Transverse colon (tissue), 4 donors: ENCODE results near the gene TMC2. TPM values are rescaled to one million over a fixed set of nuclear protein-coding genes. Genes with fewer than 3 reads are reported as not detected.
"Not testable (repeated sequence)": the region's sequence is repeated elsewhere in the genome, so short reads cannot be mapped to it uniquely, and the experiment has no call there.

Source experiments
- DNase-seq: peaks from one replicate; pipeline ENCODE4 v3.0.0-alpha.2; 2019
- H3K27ac ChIP-seq, 4 donors: fragments of 200-600 bp; sonication (generic); 2 replicates each; pipeline ENCODE4 v1.5.1; 2016 to 2018; ENCODE audit warnings: inconsistent platforms in 4 of 4
- H3K27me3 ChIP-seq: fragments of 200-600 bp; sonication (generic); 2 replicates; pipeline ENCODE4 v1.5.1; 2017; ENCODE audit warnings: inconsistent platforms
- H3K36me3 ChIP-seq, 4 donors: fragments of 200-600 bp; sonication (generic); 2 replicates each; pipeline ENCODE4 v1.5.1; 2017 to 2019; ENCODE audit warnings: inconsistent platforms in 4 of 4
- H3K4me1 ChIP-seq, 4 donors: fragments of 200-600 bp; sonication (generic); 2 replicates each; pipeline ENCODE4 v1.5.1; 2017 to 2020; ENCODE audit warnings: inconsistent platforms in 4 of 4
- H3K4me3 ChIP-seq, 4 donors: fragments of 200-600 bp; sonication (generic); 1 replicate in 1 of 4; 2 replicates in 3 of 4; pipeline versions ENCODE4 v1.5.1 to v1.6.1; 2017 to 2019; ENCODE audit warnings: inconsistent platforms in 4 of 4
- H3K9me3 ChIP-seq, 2 donors: fragments of 200-600 bp; sonication (generic); 2 replicates each; pipeline ENCODE4 v1.5.1; 2017 to 2019; ENCODE audit warnings: inconsistent platforms in 2 of 2
- EP300 ChIP-seq: sonication (generic); formaldehyde crosslinking; IDR thresholded peaks from one replicate; pipeline ENCODE4 v1.6.1; 2017; ENCODE audit warnings: antibody characterized with exemption, low read depth
- POLR2A ChIP-seq: fragments of 450-650 bp; IDR thresholded peaks from one replicate; pipeline ENCODE4 v1.6.1; 2016; ENCODE audit warnings: antibody characterized with exemption, mild to moderate bottlenecking, moderate library complexity
- POLR2AphosphoS5 ChIP-seq, 3 donors: sonication (generic); formaldehyde crosslinking; IDR thresholded peaks; one replicate each; pipeline ENCODE4 v1.6.1; 2016; ENCODE audit warnings: antibody characterized with exemption in 3 of 3
- WGBS, 2 donors: methylation state at CpG; one replicate each; pipeline ENCODE4 v1.1.5; 2018; ENCODE audit warnings: low coverage in 1 of 2; 5-methylcytosine and 5-hydroxymethylcytosine counted together
- in situ Hi-C, 4 donors: fragments of 200-750 bp; cut with MboI; loops; one replicate each; pipeline versions ENCODE4 v1.15.0 to v1.15.1; 2017; ENCODE audit warnings: low sequenced_read_pairs in 3 of 4, low pct_ligation_motif_present in 1 of 4, low pct_unique_long_range_greater_than_20kb in 1 of 4
- intact Hi-C: fragments of 100-400 bp; cut with DNase I; formaldehyde crosslinking; loops from one replicate; pipeline ENCODE4 v1.15.1; 2023; ENCODE audit warnings: low total_unique reads
- total RNA-seq, 4 donors: library from RNA; depleted of rRNA; stranded (reverse); fragments of >200 nt; gene quantifications; one replicate each; pipeline ENCODE4 v1.1.0, GENCODE V29; 2016
- TF ChIP-seq, protein P1 (sequence below), 5 experiments: fragments of 200-600 bp in 3 of 5; fragments of 450-650 bp in 2 of 5; sonication (generic) in 3 of 5; IDR thresholded peaks; 1 replicate in 2 of 5; 2 replicates in 3 of 5; pipeline ENCODE4 v1.5.1; 2016 to 2017; ENCODE audit warnings: antibody characterized with exemption in 5 of 5, inconsistent platforms in 3 of 5, mild to moderate bottlenecking in 2 of 5, moderate library complexity in 1 of 5

The TMC2 gene
- total RNA-seq, 4 donors from 2014 or later: not detected

DNA sequence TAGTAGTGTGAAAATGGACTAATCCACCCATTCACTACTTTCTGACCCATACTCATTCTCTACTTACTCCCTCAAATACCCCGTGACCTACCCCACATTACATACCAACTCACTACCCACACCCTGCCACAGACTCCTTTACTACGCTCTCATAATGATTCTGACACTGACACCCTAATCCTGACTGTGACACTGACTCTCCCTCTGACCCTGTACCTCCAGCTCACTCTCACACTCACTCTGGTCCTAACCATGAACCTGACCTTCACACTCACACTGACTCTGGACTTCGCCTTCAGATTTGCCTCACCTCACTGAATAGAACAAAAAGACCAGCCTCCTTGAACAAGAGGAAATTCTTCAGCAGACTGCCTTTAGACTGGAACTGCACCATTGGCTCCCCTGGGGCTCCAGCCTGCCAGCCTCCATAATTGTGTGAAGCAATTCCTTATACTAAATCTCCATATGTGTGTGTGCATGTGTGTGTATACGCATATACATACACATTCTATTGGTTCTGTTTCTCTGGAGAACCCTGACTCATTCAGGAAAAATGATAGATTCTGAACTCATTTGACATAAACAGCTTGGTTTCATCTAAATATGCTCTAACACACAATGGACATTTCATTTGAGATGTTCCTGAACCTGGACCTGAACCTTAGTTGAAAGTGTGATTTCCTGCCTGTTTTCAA lies 17.1 kb upstream of the TMC2 start:
- intact Hi-C loops: no loop called here
- TF ChIP-seq POLR2A (no peak), EP300 (no peak), POLR2AphosphoS5 (IDR thresholded peaks at IDR 0.05) (no peak)
- TF ChIP-seq, protein P1, sequence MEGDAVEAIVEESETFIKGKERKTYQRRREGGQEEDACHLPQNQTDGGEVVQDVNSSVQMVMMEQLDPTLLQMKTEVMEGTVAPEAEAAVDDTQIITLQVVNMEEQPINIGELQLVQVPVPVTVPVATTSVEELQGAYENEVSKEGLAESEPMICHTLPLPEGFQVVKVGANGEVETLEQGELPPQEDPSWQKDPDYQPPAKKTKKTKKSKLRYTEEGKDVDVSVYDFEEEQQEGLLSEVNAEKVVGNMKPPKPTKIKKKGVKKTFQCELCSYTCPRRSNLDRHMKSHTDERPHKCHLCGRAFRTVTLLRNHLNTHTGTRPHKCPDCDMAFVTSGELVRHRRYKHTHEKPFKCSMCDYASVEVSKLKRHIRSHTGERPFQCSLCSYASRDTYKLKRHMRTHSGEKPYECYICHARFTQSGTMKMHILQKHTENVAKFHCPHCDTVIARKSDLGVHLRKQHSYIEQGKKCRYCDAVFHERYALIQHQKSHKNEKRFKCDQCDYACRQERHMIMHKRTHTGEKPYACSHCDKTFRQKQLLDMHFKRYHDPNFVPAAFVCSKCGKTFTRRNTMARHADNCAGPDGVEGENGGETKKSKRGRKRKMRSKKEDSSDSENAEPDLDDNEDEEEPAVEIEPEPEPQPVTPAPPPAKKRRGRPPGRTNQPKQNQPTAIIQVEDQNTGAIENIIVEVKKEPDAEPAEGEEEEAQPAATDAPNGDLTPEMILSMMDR (IDR thresholded peaks at IDR 0.05): no peak
- no peak for DNase-seq
- no peaks in the 10 kb centered on the region for H3K27me3 ChIP-seq
- WGBS, 2 donors: 93 to 100% methylated on average over 2 to 4 of the region's 4 CpGs
- H3K36me3 ChIP-seq: no peaks in the 10 kb centered on the region
- no peak overlapping the region for H3K4me3 ChIP-seq
- peaks cover 0 to 3% (median 0%) of the 10 kb centered on the region in 4 donors for H3K4me1 ChIP-seq
- no peaks in the 10 kb centered on the region for H3K9me3 ChIP-seq
- in situ Hi-C loops: loop anchor here in 1 of 4 donors (10.0 kb wide), 1 partner anchor 136 kb away; the partner anchor contains the start of gene NOP56
- H3K27ac ChIP-seq: no peak overlapping the region

- intact Hi-C loops (no loop called here), in situ Hi-C loops (loop anchor here in 3 of 4 donors (10.0 kb wide), 2 partner anchors 124 to 134 kb away; partner anchors contain the start of gene NOP56 (in 1 of the 3))
- Histone ChIP-seq H3K36me3 (no peaks in the 10 kb centered on the region), H3K4me1 (peaks cover 0 to 4% (median 2%) of the 10 kb centered on the region in 4 donors), H3K9me3 (no peaks in the 10 kb centered on the region), H3K27me3 (no peaks in the 10 kb centered on the region), H3K4me3 (no peak overlapping the region), H3K27ac (no peak overlapping the region)
- no peak for TF ChIP-seq EP300
- WGBS, 2 donors: 92% methylated on average over 3 of the region's 3 CpGs; no CpG with 5 or more reads in 1 of the 2 donors
- no peak for DNase-seq
Measured at GRCh38 chr20:2520617-2521016, 15.8 kb upstream of the TMC2 start.

- Histone ChIP-seq H3K4me3 (no peak overlapping the region), H3K36me3 (no peaks in the 10 kb centered on the region), H3K9me3 (no peaks in the 10 kb centered on the region), H3K4me1 (peaks cover 0 to 5% (median 2%) of the 10 kb centered on the region in 4 donors), H3K27me3 (no peaks in the 10 kb centered on the region), H3K27ac (no peak overlapping the region)
- DNase-seq: peak; percentile 41
- TF ChIP-seq POLR2AphosphoS5 (IDR thresholded peaks at IDR 0.05): no peak
- TF ChIP-seq, protein P1 (IDR thresholded peaks at IDR 0.05): peak; percentile 55 to 88 (median 84)
- intact Hi-C loops: no loop called here
- in situ Hi-C loops: loop anchor here in 3 of 4 donors (10.0 kb wide), 2 partner anchors 123 to 133 kb away; partner anchors contain the start of gene NOP56 (in 1 of the 3)
- WGBS, 2 donors: 19 to 20% methylated on average over 6 to 10 of the region's 10 CpGs
Measured at GRCh38 chr20:2521369-2522305, 14.7 kb upstream of the TMC2 start.

- WGBS, 2 donors: 63 to 78% methylated on average over 3 to 5 of the region's 5 CpGs
- H3K27me3 ChIP-seq, H3K9me3 ChIP-seq, intact Hi-C loops, H3K27ac ChIP-seq, H3K36me3 ChIP-seq, H3K4me3 ChIP-seq, H3K4me1 ChIP-seq, DNase-seq: not testable (repeated sequence)
- in situ Hi-C loops: loop anchor here in 3 of 4 donors (10.0 kb wide), 2 partner anchors 122 to 132 kb away; partner anchors contain the start of gene NOP56 (in 1 of the 3)
Measured at GRCh38 chr20:2522826-2523429, 13.4 kb upstream of the TMC2 start.
